ENCODE measurements around the gene MIB2. TPM values are rescaled to one million over a fixed set of nuclear protein-coding genes. Genes with fewer than 3 reads are reported as not detected.

MIB2 gene
- total and polyA plus RNA-seq, 2 of the 4 experiments (the other 2 are of a cell fraction): 17.2 to 47.8 TPM

GRCh38 chr1:1622010-1622787 is 6.9 kb downstream of the MIB2 start:
- Histone ChIP-seq H3K18ac (ENCODE audit: low read depth, low read length) (no peak overlapping the region), H3K4me2 (ENCODE audit: low read depth, low read length) (no peak overlapping the region), H3K27ac (ENCODE audit: insufficient read depth, low read length) (no peak overlapping the region), H2BK15ac (ENCODE audit: low read depth, low read length) (no peak overlapping the region), H2AK9ac (replicated peaks; ENCODE audit: low read depth, low read length, poor library complexity) (peak overlapping the region; percentile 15), H3K9ac (ENCODE audit: low read depth, low read length) (no peak overlapping the region), H3K14ac (replicated peaks; ENCODE audit: low read depth, low read length) (no peak overlapping the region), H2BK20ac (ENCODE audit: low read depth, low read length) (no peak overlapping the region), H3K9me3 (ENCODE audit: control insufficient read depth, insufficient read depth, low read length) (no peaks in the 10 kb centered on the region), H2BK120ac (ENCODE audit: low read depth, low read length) (no peak overlapping the region), H3K9me1 (ENCODE audit: insufficient read depth, low read length) (no peaks in the 10 kb centered on the region), H2BK5ac (ENCODE audit: low read depth, low read length, poor library complexity, severe bottlenecking) (no peak overlapping the region), H2AK5ac (ENCODE audit: low read depth, low read length) (no peak overlapping the region), H3K36me3 (ENCODE audit: control insufficient read depth, insufficient read depth, low read length) (peaks cover 26% of the 10 kb centered on the region; the same call in 1 of the 2 replicates), H3K23ac (ENCODE audit: low read depth, low read length) (no peak overlapping the region), H3K56ac (ENCODE audit: extremely low read depth, insufficient read depth, low read length) (no peak overlapping the region), H3K4me1 (ENCODE audit: control insufficient read depth, insufficient read depth, low read length) (peaks cover 3% of the 10 kb centered on the region; the same call in 1 of the 2 replicates), H3K79me1 (ENCODE audit: low read depth in 1 of 2, low read length in 2 of 2) (peaks cover 5 to 40% of the 10 kb centered on the region in 2 experiments; a peak in 3 of 4 replicates), H4K5ac (ENCODE audit: low read depth, low read length) (no peak overlapping the region), H4K8ac (ENCODE audit: low read depth in 2 of 2, low read length in 2 of 2) (no peak overlapping the region), H4K91ac (ENCODE audit: insufficient read depth, low read depth, low read length) (no peak overlapping the region), H4K20me1 (ENCODE audit: insufficient read depth, low read length) (peaks cover 33% of the 10 kb centered on the region), H3K4ac (ENCODE audit: low read depth, low read length) (no peak overlapping the region), H2AFZ (replicated peaks; ENCODE audit: low read length, poor library complexity) (no peak overlapping the region), H3K27me3 (ENCODE audit: control insufficient read depth, insufficient read depth, low read length) (no peaks in the 10 kb centered on the region), H3K4me3 (ENCODE audit: insufficient read depth, low read depth, low read length) (no peak overlapping the region)
- ChIA-PET POLR2A (ENCODE audit: unreplicated experiment) (no interaction called here), CTCF (no interaction called here)
- BruUV-seq (replicated peaks): no TSS peak
- DNase-seq: peak; percentile 61
- peak; percentile 70 for ATAC-seq (ENCODE audit: low read depth)
- 86% methylated on average over 10 of the region's 21 CpGs; no CpG with 5 or more reads in 1 of the 2 experiments for WGBS, 2 experiments (ENCODE audit: extremely low coverage in 2 of 2, insufficient read length in 1 of 2)
- in situ Hi-C loops (cut with MboI; ENCODE audit: low sequenced_read_pairs): no loop called here
- intact Hi-C loops (cut with micrococcal nuclease): no loop called here
- dilution Hi-C loops (cut with HindIII; ENCODE audit: low sequenced_read_pairs, unreplicated experiment): no loop called here
- TF ChIP-seq RFX5 (IDR thresholded peaks at IDR 0.05; ENCODE audit: low read depth, low read length): no peak
- 0 out of 2 replicates have a peak, but pooled peaks have one; percentile 20 for TF ChIP-seq MXI1 (IDR thresholded peaks at IDR 0.05; ENCODE audit: borderline replicate concordance, low read depth, low read length)
- TF ChIP-seq POLR2A (IDR thresholded peaks at IDR 0.05; ENCODE audit: low read depth, low read length): no peak
- 0 out of 2 replicates have a peak, but pooled peaks have one; percentile 18 for TF ChIP-seq FOS (IDR thresholded peaks at IDR 0.05; ENCODE audit: low read depth, low read length)
- TF ChIP-seq NFE2L2 (IDR thresholded peaks at IDR 0.05; ENCODE audit: low read depth, low read length): no peak
